GM18909 (cell line): Measurements from ENCODE around the gene CLCNKB.
"Not testable (repeated sequence)": the region's sequence is repeated elsewhere in the genome, so short reads cannot be mapped to it uniquely, and the experiment has no call there.

Source experiments
- ATAC-seq: cut with Tn5 transposase; IDR thresholded peaks from one replicate; pipeline ENCODE4 v1.9.1; 2021; ENCODE audit warnings: mild to moderate bottlenecking; ENCODE audit not compliant: unreplicated experiment, poor library complexity

Gene CLCNKB

GRCh38 chr1:16014509-16015482, 28.8 kb upstream of the CLCNKB start:
- ATAC-seq = no peak

- no peak for ATAC-seq
Measured at GRCh38 chr1:16015491-16015890, 28.1 kb upstream of the CLCNKB start.

- ATAC-seq = no peak
Measured at GRCh38 chr1:16015960-16016901, 27.4 kb upstream of the CLCNKB start.

- ATAC-seq = no peak
Measured at GRCh38 chr1:16017076-16017460, 26.5 kb upstream of the CLCNKB start.

GRCh38 chr1:16017461-16018303, 25.9 kb upstream of the CLCNKB start, which contains the start of gene HSPB7:
TSS of gene HSPB7 (minus strand) at chr1:16018043. CDS start at chr1:16017963, 80 bp downstream.
- no peak for ATAC-seq

- no peak for ATAC-seq
Measured at GRCh38 chr1:16018308-16018707, 25.3 kb upstream of the CLCNKB start.

- no peak for ATAC-seq
Measured at GRCh38 chr1:16018749-16019643, 24.6 kb upstream of the CLCNKB start.

- ATAC-seq = no peak
Measured at GRCh38 chr1:16019644-16020277, 23.8 kb upstream of the CLCNKB start.

- no peak for ATAC-seq
Measured at GRCh38 chr1:16020325-16020724, 23.3 kb upstream of the CLCNKB start.

- ATAC-seq = not testable (repeated sequence)
Measured at GRCh38 chr1:16020878-16021277, 22.7 kb upstream of the CLCNKB start.

GRCh38 chr1:16021681-16022080, 21.9 kb upstream of the CLCNKB start, which contains the start of gene CLCNKA:
TSS of gene CLCNKA (plus strand) at chr1:16022036. CDS start at chr1:16022620, 584 bp downstream.
- no peak for ATAC-seq

GRCh38 chr1:16022393-16022792, 21.2 kb upstream of the CLCNKB start:
- ATAC-seq = no peak

GRCh38 chr1:16023050-16023653, 20.4 kb upstream of the CLCNKB start:
- no peak for ATAC-seq

- ATAC-seq = not testable (repeated sequence)
Measured at GRCh38 chr1:16026302-16026701, 17.3 kb upstream of the CLCNKB start.

GRCh38 chr1:16026723-16027484, 16.7 kb upstream of the CLCNKB start:
- ATAC-seq = no peak

GRCh38 chr1:16028237-16029002, 15.2 kb upstream of the CLCNKB start:
- ATAC-seq = no peak

- ATAC-seq = not testable (repeated sequence)
Measured at GRCh38 chr1:16029003-16029268, 14.6 kb upstream of the CLCNKB start.
